T-helper 1 cell treated with Interleukin-12 subunit alpha and Interleukin-12 subunit beta and Interleukin-4 antibody, amounts not matched to agents 30 ng/mL and 1 ng/mL, for 36 hours (primary cell): ENCODE results near the gene EEF1AKMT1. TPM values are rescaled to one million over a fixed set of nuclear protein-coding genes. Genes with fewer than 3 reads are reported as not detected.
"Not testable (repeated sequence)": the region's sequence is repeated elsewhere in the genome, so short reads cannot be mapped to it uniquely, and the experiment has no call there.

Experiments used
- intact Hi-C: fragments of 100-400 bp; cut with micrococcal nuclease; formaldehyde crosslinking; loops from one replicate; pipeline ENCODE4 v1.15.1; 2024
- total RNA-seq: library from RNA; stranded (reverse); gene quantifications from 2 replicates; pipeline ENCODE4 v1.2.3, GENCODE V29; 2022

The EEF1AKMT1 gene
- total RNA-seq, 1 donor from 2014 or later: 6.0 TPM

DNA sequence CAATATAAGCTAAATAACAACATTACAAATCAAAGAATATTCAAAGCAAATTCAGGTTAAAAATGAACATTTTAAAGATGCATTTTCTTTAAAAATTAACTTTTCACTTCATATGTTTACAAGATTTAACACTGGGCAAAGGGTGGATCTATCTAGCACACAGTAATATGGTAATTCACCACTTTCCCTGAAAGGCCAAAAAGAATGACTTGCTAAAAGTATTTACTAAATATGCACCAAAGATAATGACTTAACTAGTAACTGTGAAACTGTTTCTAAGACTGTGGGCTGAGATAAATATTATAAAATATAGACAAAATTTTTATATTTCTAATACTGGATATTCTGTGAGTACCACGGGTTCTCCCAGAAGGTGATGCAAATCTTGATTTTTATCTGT is 4.5 kb upstream of the EEF1AKMT1 start:
- intact Hi-C loops: loop anchor here (10.0 kb wide), 2 partner anchors 296 to 364 kb away; no protein-coding TSS in a partner anchor

DNA sequence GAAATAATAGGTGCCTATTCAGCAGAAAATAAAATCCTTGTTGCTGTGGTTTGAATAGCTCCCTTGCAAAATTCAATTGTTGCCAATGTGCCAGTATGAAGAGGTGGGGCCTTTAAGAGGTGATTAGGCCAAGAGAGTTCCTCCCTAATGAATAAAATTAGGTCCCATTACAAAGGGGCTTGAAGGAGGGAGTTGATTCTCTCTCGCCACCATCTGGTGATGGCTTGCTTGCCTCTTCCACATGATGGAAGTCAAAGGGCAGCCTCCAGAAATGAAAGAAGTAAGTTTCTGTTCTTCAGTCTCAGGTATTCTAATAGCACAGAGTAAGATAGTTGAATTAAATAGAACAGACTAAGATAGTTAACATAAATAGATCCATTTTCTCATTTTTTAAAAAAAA is 3.0 kb upstream of the EEF1AKMT1 start:
- intact Hi-C loops: loop anchor here (10.0 kb wide), 2 partner anchors 298 to 362 kb away; no protein-coding TSS in a partner anchor

DNA sequence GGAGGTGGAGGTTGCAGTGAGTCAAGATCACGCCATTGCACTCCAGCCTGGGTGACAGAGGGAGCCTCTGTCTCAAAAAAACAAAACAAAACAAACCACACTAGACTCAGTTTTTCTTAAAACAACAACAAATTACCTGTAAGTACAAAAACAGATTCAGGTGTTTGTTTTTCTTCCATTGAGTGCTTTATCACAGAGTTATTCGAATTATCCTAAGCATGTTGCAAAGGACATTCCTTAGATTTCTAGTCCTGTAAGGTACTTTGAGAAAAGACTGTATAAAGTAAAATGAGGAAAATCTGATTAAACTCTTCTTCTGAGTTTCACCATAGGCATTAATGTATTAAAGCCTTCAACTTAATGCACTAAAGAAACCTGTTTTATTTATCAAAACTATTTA is 2.2 kb upstream of the EEF1AKMT1 start:
- intact Hi-C loops: loop anchor here (10.0 kb wide), 2 partner anchors 299 to 361 kb away; no protein-coding TSS in a partner anchor

DNA sequence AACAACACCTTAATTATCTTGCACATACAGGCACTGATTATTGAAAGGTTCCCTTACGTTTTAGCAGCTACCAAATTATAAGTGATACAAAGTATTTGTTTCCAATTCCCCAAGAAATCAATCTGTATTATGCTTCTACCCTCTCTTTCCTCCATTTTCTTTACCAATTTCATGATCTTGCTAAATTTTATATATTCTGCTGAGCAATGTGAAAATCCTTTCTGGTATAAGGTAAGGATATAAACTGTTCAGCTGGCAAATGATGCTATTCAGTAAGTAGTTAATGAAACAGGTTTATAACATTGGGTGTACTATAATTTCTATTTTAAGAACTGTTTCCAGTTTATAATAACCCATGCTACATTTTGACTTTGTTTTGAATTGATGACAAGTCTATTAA is 985 bp upstream of the EEF1AKMT1 start:
- intact Hi-C loops: loop anchor here (5.0 to 10.0 kb wide), 5 partner anchors 300 to 652 kb away; no protein-coding TSS in a partner anchor

DNA sequence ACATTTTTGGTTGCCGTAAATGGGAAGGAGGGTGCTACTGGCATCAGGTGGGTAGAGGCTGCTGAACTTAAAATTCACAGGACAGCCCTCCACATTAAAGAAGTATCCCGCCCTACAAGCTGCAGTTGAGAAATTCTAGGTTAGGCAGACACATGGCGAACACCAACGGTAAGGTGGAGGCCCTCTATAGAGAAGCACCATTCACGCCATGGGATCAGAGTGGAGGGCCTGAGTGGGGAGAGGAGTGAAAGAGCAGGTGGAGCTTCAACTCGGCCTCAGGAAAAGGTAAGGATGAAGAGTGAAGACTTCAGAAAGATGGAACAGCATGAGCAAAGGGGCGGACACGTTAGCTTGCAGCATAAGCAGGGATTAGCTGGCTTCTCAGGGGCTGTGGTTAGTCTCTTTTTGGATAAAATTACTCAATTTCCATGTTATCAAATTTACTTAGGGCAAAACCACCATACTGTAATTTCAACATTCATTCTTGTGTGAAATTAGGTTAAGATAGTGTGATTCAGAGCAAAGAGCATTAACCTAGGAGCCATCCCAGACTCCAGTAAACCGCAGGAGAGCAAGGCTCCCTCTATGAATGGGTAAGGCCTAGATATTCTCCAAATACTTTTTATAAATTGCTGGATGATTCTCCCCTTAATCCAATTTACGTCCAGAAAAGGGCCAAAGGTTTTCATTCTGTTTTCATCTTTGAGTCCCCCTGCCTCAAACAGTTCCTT is 1.2 kb downstream of the EEF1AKMT1 start:
- intact Hi-C loops: loop anchor here (1.0 to 10.0 kb wide), 16 partner anchors 56 to 1140 kb away; partner anchors contain the start of genes IFT88, MICU2, MPHOSPH8 and MRPL57

DNA sequence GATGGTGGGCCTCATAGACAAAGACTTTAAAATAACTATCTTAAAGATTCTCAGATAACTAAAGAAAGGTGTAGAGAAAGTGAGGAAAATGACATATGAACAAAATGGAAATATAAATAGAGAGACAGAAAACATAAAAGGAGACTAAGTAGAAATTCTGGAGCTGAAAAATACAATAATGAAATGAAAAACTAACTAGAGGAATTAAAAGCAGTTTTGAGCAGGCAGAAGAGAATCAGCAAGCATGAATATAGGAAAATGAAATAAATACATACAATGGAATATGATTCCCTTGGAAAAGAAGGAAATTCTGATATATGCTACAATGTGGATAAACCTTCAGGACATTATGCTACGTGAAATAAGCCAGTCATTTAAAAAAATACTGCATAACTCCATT is 3.9 kb downstream of the EEF1AKMT1 start:
- intact Hi-C loops: loop anchor here (5.0 to 10.0 kb wide), 5 partner anchors 305 to 648 kb away; no protein-coding TSS in a partner anchor

DNA sequence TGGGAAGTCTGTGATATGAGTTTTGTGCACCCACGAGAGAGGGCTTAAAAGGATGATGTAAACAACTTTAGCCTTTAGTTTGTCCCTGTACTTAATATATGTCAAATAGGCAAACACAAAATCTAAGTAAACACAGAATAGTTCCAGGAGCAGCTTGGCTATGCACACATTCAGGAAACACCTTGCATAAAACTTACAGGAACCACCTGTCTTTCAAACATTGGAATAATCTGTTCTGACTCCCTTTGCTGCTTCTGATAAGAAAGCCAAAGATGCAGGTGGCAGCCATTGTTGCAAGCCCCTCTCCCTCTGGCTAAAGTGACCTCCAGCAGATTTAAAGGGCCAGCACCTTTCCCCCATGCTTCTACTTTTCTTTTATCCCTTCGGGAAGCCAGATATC is 4.7 kb downstream of the EEF1AKMT1 start:
- intact Hi-C loops: no loop called here

DNA sequence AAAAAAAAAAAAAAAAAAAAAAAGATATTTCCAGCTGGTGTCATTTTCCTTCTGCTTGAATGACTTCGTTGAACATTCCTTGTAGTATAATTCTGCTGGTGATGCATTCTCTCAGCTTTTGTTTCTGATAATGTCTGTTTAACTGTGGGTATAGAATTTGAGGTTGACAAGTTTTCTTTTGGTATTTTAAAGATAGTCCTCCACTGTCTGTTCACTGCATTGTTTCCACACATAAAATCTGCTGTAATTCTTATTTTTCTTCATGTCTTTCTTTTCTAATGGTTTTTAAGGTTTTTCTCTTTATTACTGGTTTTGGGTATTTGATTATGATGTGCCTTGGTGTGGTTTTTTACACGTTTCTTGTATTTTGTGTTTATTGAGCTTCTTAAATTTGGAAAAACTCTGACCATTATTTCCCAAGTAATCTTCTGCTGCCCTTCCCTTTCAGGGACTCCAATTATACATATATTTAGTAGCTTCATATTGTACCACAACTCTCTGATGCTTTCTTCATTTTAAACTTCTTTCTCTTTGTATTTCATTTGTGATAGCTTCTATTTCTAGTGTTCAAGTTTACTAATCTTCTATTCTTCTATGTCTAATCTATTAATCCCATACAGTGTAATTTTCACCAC is 6.3 kb downstream of the EEF1AKMT1 start:
- intact Hi-C loops: no loop called here

DNA sequence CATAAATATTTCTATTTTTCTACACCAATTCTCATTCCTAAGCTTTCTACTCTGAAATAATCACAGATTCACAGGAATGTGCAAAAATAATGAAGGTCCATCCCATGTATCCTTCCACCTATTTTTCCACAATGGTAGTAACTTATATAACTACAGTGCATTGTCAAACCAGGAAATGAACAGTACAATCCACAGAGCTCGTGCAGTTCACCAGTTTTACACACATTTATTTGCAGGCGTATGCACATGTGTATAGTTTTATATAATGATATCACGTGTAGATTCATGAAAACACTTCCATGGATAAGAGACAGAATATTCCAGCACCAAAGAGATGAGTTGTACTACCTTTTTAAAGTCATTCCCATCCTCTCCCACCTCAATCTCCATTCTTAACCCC is 12.9 kb downstream of the EEF1AKMT1 start:
- intact Hi-C loops: no loop called here

DNA sequence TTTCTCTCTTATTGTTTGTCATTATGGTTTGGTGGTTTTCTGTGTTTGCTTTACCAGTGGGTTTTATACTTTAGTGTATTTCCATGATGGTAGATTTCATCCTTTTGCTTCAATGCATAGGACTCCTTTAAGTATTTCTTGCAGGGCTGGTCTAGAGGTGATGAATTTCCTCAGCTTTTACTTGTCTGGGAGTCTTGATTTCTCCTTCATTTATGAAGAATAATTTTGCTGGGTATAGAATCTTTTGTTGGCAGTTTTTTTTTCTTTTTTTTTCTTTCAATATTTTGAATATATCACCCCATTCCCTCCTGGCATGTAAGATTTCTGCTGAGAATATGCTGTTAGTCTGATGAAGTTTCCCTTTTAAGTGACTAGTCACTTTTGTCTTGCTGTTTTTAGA is 19.8 kb downstream of the EEF1AKMT1 start:
- intact Hi-C loops: no loop called here

DNA sequence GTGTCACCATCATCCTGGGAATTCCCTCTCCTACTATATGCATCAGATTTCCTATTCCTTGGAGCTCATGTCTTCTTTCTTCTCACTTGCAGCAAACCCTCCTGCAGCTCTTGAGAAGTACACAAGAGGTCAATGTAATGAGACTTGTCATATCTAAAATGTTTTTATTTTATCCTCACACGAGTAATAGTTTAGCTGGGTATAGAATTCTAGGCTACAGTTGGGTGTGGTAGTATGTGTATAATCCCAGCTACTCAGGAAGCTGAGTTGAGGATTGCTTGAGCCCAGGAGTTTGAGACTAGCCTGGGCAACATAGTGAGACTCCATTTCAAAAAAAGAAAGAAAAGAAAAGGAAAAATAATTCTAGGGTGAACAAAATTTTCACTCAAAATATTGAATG is 24.4 kb downstream of the EEF1AKMT1 start:
- intact Hi-C loops: no loop called here

DNA sequence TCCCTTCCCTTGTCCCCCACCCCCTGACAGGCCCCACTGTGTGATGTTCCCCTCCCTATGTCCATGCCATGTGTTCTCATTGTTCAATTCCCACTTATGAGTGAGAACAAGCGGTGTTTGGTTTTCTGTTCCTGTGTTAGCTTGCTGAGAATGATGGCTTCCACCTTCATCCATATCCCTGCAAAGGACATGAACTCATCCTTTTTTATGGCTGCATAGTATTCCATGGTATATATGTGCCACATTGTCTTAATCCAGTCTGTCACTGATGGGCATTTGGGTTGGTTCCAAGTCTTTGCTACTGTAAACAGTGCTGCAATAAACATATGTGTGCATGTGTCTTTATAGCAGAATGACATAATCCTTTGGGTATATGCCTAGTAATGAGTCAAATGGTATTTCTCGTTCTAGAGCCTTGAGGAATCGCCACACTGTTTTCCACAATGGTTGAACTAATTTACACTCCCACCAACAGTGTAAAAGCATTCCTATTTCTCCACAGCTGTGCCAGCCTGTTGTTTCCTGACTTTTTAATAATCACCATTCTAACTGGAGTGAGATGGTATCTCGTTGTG is 29.8 kb downstream of the EEF1AKMT1 start:
- intact Hi-C loops: not testable (repeated sequence)

DNA sequence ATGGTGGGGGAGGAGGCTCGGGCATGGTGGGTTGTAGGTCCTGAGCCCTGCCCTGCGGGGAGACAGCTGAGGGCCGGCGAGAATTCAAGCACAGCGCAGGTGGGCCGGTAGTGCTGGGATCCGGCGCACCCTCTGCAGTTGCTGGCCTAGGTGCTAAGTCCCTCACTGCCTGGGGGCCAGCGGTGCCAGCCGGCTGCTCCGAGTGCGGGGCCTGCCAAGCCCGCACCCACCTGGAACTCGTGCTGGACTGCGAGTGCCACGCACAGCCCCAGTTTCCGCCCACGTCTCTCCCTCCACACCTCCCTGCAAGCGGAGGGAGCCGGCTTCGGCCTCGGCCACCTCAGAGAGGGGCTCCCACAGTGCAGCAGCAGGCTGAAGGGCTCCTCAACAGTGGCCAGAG is 33.7 kb downstream of the EEF1AKMT1 start:
- intact Hi-C loops: no loop called here

DNA sequence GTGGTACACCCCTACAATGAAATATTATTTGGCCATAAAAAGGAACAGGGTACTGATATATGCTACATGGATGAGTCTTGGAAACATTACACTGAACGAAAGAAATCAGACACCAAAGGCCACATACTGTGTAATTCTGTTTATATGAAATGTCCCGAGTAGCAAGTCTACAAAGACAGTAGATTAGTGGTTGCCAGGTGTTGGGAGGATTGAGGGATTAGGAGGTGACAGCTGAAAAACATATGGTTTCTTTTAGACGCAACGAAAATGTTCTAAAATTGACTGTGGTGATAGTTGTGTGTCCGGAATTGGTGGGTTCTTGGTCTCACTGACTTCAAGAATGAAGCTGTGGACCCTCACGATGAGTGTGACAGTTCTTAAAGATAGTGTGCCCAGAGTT is 35.1 kb downstream of the EEF1AKMT1 start:
- intact Hi-C loops: no loop called here

DNA sequence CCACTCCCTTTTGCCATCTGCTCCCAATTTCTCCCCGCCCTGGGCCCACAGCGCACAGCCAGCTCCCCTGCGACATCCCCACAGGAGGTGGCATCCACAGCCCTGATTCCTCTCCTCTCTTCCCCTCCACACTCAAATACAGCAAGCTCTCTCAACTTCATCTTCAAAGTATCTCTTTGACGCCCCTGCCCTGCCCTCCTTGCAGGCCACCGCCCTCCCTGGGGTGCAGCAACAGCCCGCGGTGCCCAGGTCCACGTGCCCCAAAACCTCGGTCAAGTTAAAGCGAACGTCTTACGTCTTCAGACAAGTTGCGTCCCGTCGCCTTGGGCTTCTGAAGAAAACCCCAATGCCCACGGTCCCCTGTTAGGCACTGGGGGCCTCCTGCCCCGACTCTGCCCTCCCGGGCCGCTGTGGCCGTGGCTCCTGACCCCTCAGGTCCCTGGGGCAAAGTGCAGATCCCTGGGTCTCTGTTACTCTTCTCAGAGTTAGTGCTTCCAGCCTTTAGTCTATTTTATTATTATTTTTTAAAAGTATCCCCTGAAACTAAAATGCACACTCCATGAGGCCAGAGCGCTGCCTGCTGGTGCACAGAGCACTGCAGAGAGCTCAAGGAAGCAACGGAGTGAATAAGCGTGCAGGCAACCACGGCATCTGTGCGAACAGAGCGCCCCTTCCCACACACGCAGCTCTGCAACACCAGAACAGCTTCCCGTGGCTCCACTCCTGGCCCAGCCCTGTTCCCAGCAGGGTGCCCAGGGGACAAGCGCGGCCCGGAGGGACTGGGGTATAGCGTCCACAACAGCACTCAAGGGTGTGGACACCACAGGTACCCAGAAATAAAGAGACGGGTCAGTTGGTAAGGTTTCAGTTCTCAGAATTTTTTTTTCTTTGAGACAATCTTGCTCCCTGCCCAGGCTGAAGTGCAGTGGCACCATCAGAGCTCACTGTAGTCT is 43.9 kb downstream of the EEF1AKMT1 start:
- intact Hi-C loops: no loop called here

DNA sequence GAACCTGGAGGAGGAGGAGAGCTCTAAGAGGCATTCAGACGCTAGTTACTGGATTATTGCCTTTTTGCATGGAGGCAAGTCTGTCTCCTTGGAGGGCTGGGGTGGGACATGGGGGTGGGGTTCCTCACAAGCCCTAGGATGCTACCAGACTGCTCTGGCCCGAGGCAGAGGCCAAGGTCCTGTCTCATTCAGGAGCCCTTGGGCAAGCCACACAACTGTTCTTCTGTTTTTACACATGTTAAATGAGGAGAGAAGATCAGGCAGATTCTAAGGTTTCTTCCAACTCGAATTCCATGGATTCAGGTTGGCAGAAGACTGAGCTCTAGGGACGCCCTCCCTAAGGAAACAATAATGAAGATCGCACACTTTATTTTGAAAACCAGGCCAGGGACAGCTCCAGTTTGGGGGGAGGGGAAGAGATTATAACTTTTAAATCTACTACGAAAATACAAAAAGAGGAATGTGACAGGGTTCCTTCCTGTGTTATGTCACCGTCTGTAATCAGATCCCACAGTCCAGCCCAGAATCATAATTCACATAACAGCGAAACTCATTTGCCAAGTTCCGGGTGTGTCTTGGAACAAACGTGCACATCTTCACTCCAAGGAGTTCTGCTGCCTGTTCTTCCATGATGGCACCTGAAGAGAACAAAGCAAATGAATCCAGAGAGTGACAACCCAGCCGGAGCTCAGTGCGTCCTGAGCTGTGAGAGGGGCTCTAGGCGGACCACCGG is 45.0 kb downstream of the EEF1AKMT1 start:
- intact Hi-C loops: no loop called here

DNA sequence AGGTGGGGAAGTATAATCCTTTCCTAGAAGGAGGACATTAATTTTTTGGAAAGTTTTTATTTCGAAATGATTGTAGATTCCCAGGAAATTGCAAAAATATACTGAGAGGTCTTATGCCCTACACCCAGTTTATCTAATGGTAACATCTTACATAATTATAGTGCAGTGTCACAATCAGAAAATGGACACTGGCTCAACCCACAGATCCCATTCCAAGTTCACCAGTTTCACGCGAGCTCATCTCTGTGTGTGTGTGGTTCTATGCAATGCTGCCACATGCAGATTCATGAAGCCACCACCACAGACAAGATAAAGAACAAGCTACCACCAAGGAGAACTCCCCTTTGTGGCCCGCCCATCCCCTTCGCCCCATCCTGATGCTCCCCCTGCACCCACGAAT is 45.9 kb downstream of the EEF1AKMT1 start:
- intact Hi-C loops: no loop called here

DNA sequence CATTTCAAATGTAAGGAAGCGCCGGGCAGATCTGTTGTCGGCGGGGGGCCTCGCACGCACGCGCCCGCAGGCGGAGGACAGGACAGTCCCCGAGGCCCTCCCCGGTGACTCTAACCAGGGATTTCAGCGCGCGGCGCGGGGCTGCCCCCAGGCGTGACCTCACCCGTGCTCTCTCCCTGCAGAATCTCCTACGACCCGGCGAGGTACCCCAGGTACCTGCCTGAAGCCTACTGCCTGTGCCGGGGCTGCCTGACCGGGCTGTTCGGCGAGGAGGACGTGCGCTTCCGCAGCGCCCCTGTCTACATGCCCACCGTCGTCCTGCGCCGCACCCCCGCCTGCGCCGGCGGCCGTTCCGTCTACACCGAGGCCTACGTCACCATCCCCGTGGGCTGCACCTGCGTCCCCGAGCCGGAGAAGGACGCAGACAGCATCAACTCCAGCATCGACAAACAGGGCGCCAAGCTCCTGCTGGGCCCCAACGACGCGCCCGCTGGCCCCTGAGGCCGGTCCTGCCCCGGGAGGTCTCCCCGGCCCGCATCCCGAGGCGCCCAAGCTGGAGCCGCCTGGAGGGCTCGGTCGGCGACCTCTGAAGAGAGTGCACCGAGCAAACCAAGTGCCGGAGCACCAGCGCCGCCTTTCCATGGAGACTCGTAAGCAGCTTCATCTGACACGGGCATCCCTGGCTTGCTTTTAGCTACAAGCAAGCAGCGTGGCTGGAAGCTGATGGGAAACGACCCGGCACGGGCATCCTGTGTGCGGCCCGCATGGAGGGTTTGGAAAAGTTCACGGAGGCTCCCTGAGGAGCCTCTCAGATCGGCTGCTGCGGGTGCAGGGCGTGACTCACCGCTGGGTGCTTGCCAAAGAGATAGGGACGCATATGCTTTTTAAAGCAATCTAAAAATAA is 52.1 kb downstream of the EEF1AKMT1 start:
- intact Hi-C loops: no loop called here

DNA sequence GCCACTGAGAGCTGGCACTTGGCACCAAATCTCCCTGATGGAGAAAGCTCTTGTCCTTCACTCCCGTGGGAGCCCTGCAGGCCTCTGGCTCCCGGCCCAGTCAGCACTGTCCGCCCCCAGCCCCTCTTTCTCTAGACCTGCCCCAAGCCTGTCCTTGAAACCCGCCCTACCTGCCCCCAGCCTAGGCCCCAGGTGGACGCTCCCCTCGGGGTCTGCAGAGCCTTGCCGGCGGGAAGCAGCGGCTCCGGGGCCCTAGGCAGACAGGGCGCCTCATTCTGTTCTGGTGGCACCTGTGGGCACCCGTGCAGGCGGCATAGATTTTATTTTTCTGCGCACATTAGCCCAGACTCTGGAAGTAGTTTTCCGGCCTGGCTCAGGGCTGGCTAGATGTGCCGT is 52.7 kb downstream of the EEF1AKMT1 start:
- intact Hi-C loops: no loop called here
